Measurements from ENCODE around the gene GATAD2B.
"Not testable (repeated sequence)": the region's sequence is repeated elsewhere in the genome, so short reads cannot be mapped to it uniquely, and the experiment has no call there.

Gene GATAD2B

GRCh38 chr1:153775458-153776327, 147.1 kb downstream of the GATAD2B start:
- DNase-seq: peak; percentile 63

DNA sequence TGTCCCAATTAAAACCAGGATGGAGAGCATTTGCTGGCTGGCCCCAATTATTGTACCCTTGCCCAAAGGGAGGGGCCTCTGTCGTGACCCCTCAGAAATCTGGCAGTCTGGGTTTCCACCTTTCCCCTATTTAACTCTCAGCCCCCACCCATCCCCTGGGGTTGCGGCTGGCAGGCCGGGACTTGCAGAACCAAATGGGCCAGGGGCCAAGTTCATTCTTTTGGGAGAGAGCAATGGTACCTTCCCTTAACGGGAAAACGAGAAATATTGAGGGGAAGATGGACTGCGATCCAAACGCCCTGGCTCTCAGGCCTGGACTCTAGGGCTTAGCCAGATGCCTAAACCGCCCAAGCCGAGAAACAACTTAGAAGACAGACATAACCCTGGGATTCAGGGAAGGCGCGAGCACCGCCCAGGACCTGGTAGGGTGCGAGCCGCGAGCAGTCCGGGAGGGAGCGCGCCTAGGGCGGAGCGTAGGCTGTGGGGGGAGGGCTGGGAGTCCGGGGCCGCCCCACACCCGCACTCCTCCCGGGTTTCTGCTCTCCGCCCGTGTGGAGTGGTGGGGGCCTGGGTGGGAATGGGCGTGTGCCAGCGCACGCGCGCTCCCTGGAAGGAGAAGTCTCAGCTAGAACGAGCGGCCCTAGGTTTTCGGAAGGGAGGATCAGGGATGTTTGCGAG, 147.9 kb downstream of the GATAD2B start, which contains the start of gene SLC27A3:
SLC27A3 (plus strand) TSS at position 628 of the 678 bp plus-strand sequence. CDS start 91 bp downstream, outside the sequence.
- DNase-seq: peak; percentile 18

GRCh38 chr1:153774026-153774595, 148.7 kb downstream of the GATAD2B start:
- DNase-seq: no peak

DNA sequence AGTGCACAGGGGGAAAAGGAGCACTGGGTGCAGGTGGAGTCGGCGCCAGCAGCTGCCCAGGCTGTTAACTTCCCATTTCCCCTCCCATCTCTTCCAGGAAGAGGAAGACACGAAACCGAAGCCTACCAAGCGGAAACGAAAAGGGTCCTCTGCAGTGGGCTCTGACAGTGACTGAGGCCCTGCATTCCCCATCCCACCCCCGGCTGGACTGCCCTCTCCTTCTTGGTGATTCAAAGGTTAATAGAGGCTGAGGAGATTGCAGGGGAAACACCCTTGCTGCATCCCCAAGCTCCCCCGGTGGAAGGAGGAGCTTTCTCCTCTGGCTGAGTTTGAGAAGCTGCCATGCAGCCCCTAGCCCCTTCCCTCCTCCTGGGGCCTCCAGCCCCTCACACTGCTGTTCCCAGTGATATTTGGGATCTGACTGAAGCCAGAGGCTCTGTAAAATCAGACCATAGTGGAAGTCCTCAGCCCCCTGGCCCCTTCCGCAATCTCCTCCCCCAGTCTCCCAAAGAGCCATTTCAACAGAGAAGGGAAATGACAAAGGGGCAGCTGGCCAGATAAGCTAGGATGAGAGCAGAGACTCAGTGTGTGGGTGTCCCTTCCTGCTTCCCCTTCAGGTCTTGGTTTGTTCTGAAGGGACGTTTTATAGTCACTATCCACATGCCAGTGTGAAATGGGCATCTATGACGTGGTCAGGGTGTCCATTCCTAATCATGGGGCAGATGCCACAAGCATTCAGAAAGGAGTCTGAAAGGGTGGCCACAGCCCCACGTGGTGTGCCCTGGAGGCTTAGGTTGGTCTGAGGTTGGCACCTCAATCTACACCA, 149.5 kb downstream of the GATAD2B start:
- no peak for DNase-seq

DNA sequence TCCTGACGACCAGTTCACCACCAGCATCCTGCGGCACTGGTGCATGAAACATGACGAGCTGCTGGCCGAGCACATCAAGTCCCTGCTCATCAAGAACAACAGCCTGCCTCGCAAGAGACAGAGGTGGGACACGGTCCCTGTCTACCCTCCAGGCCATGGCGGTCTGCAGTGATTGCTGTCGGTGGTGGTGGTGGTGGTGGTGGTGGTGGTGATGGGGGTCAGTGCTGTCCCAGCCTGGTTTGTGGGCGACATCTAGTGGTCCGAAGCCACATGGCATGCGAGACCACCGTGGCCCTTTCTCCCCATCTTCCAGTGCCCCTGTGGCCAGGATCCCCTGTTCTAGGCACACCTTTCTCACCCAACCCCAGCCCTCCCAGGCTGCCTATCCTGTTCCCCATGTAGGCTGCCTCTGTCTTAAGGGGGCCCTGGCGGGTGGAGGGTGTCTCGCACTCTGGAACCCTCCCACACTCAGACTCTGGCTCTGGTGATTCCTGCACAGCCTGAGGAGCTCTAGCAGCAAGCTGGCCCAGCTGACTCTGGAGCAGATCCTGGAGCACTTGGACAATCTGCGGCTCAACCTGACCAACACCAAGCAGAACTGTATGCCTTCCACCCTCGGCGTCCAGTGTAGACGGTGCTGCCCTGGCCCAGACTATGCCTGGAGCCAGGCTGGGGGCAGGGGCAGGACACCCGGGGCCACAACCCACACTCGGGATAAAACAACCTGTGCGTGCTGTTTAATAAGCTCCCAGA, 150.8 kb downstream of the GATAD2B start:
- no peak for DNase-seq

- DNase-seq: no peak
These were observed 151.5 kb downstream of the GATAD2B start for GRCh38 chr1:153771261-153771660.

DNA sequence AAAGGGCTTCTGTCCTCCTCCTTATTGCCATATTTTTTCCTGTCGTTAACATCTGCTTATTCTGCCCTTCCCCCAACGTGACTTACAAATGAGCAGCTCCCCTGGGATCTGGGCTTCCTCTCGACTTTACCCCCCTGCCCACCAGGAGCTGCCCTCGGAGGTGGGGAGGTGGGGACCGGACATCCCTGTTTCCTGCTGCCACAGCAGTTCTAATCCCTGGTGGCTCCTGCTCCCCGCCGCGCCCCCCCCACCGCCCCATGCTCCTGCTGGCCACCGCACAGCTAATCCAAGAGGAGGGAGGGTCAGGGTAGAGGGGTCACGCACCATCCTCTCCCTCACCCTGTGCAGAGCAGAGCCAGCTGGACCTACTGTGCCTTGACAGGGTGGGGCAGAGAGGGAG, 152.0 kb downstream of the GATAD2B start:
- DNase-seq: no peak

GRCh38 chr1:153769221-153769620, 153.6 kb downstream of the GATAD2B start:
- DNase-seq: no peak

GRCh38 chr1:153768316-153769181, 154.2 kb downstream of the GATAD2B start:
- DNase-seq: no peak

DNA sequence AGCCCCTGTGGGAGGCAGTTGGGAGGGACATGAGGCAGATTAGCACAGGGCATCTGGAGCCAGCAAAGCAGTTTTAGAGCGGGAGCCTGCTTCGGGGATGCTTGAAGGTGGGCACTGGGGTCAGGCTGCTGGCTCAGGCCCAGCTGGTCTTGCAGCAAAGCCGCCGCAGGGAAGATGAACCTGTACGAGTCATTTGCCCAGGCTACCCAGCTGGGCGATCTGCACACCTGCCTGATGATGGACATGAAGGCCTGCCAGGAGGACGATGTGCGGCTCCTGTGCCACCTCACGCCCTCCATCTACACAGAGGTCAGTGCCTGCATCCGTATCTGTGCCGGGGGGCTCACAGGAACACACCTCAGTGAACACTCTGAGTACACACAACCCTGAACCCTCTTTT, 155.3 kb downstream of the GATAD2B start:
- no peak for DNase-seq

GRCh38 chr1:153766663-153767062, 156.1 kb downstream of the GATAD2B start:
- not testable (repeated sequence) for DNase-seq

GRCh38 chr1:153764310-153764709, 158.5 kb downstream of the GATAD2B start:
- DNase-seq: no peak

- DNase-seq: no peak
These were observed 159.2 kb downstream of the GATAD2B start for GRCh38 chr1:153763365-153764225.

GRCh38 chr1:153760440-153760839, 162.3 kb downstream of the GATAD2B start:
- no peak for DNase-seq
